HG03196 (cell line): ENCODE results near the gene KLHDC7B.

Source experiments
- ATAC-seq: cut with Tn5 transposase; IDR thresholded peaks from one replicate; pipeline ENCODE4 v1.9.1; 2021; ENCODE audit not compliant: unreplicated experiment

KLHDC7B gene

GRCh38 chr22:50571264-50572175 is 25.8 kb downstream of the KLHDC7B start:
- ATAC-seq = no peak

- no peak for ATAC-seq
These were observed 27.3 kb downstream of the KLHDC7B start for GRCh38 chr22:50572965-50573364.

GRCh38 chr22:50573491-50574382 is 28.0 kb downstream of the KLHDC7B start:
- no peak for ATAC-seq

GRCh38 chr22:50574383-50574755 is 28.7 kb downstream of the KLHDC7B start:
- no peak for ATAC-seq

GRCh38 chr22:50575426-50575941 is 29.8 kb downstream of the KLHDC7B start:
- ATAC-seq = no peak

- ATAC-seq = no peak
These were observed 30.4 kb downstream of the KLHDC7B start for GRCh38 chr22:50576070-50576469.

- ATAC-seq = no peak
These were observed 31.4 kb downstream of the KLHDC7B start for GRCh38 chr22:50576806-50577696.

GRCh38 chr22:50577697-50577986 is 31.9 kb downstream of the KLHDC7B start:
- no peak for ATAC-seq

GRCh38 chr22:50577987-50578775 is 32.5 kb downstream of the KLHDC7B start, which contains the start of gene CPT1B:
Gene CPT1B (minus strand): TSS chr22:50578427. CDS start chr22:50577915, 512 bp downstream.
- no peak for ATAC-seq

- no peak for ATAC-seq
These were observed 33.1 kb downstream of the KLHDC7B start for GRCh38 chr22:50578776-50579310.

- no peak for ATAC-seq
These were observed 34.1 kb downstream of the KLHDC7B start for GRCh38 chr22:50579752-50580151.

GRCh38 chr22:50581031-50581949 is 35.6 kb downstream of the KLHDC7B start:
- no peak for ATAC-seq

- ATAC-seq = no peak
These were observed 36.3 kb downstream of the KLHDC7B start for GRCh38 chr22:50581950-50582492.

GRCh38 chr22:50582493-50583293 is 37.0 kb downstream of the KLHDC7B start, which contains the start of gene CHKB:
Gene CHKB (minus strand): TSS chr22:50582849. CDS start chr22:50582781, 68 bp downstream.
- peak; percentile 90 for ATAC-seq

GRCh38 chr22:50583294-50583861 is 37.7 kb downstream of the KLHDC7B start:
- ATAC-seq = no peak

- ATAC-seq = no peak
These were observed 38.7 kb downstream of the KLHDC7B start for GRCh38 chr22:50584106-50585096.
